Progenitor cell of endocrine pancreas (in vitro differentiated cells): Measurements from ENCODE around the gene OR2S2. TPM values are rescaled to one million over a fixed set of nuclear protein-coding genes. Genes with fewer than 3 reads are reported as not detected.

Experiments used
- DNase-seq: peaks from one replicate; pipeline ENCODE4 v3.0.0; 2021; ENCODE audit warnings: low spot score; ENCODE audit not compliant: unreplicated experiment
- H3K27ac Mint-ChIP-seq: 2 replicates; pipeline ENCODE4 v1.8.0; 2021; ENCODE audit warnings: mild to moderate bottlenecking, moderate library complexity, mixed read lengths
- H3K27me3 Mint-ChIP-seq: 2 replicates; pipeline ENCODE4 v1.8.0; 2021; ENCODE audit warnings: mixed read lengths
- H3K36me3 Mint-ChIP-seq: 2 replicates; pipeline ENCODE4 v1.8.0; 2022; ENCODE audit warnings: mixed read lengths; ENCODE audit not compliant: insufficient read depth
- H3K4me1 Mint-ChIP-seq: 2 replicates; pipeline ENCODE4 v1.8.0; 2021; ENCODE audit warnings: low read depth, mixed read lengths
- H3K4me3 Mint-ChIP-seq: 2 replicates; pipeline ENCODE4 v1.8.0; 2021; ENCODE audit warnings: low read depth, mild to moderate bottlenecking, moderate library complexity, mixed read lengths
- H3K9me3 Mint-ChIP-seq: 2 replicates; pipeline ENCODE4 v1.8.0; 2021; ENCODE audit warnings: low read depth, mixed read lengths
- total RNA-seq: library from RNA; stranded (reverse); gene quantifications from 2 replicates; pipeline ENCODE4 v1.2.1, GENCODE V29; 2021
- TF ChIP-seq, protein P1 (sequence below): fragments of 200-600 bp; sonication (generic); IDR thresholded peaks from one replicate; pipeline ENCODE4 v1.5.0; 2021; ENCODE audit warnings: antibody characterized with exemption, mild to moderate bottlenecking; ENCODE audit not compliant: unreplicated experiment

Gene OR2S2
- total RNA-seq, 1 donor from 2014 or later, result not detected

DNA sequence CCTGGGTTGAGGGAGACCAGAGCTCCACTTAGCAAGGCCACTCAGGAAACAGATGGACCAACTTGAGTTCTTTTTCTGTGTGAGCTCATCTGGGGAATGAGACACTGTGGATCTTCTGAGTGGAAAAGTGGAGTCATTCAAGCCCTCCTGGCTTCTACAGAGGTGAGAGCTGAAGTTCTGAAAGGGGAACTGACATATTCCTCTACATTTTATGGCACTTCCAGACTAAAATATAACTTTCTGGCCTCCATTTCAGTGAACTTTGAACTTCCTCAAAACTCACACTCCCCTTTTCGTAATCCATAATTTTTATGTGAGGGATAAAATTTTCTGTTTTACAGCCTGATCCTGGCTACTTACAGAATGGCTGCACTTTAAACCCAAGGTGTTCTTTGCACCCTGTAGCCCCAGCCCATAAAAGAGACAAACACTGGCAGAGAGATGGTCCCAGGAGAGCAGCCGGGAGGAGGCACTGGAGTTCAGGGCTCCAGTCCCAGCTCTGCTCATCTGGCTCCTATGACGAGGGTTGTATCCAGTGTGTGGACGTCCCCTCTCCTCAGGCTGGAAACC, 37.8 kb downstream of the OR2S2 start:
- H3K4me1 Mint-ChIP-seq, result peaks cover 7% of the 10 kb centered on the region
- TF ChIP-seq, protein P1, sequence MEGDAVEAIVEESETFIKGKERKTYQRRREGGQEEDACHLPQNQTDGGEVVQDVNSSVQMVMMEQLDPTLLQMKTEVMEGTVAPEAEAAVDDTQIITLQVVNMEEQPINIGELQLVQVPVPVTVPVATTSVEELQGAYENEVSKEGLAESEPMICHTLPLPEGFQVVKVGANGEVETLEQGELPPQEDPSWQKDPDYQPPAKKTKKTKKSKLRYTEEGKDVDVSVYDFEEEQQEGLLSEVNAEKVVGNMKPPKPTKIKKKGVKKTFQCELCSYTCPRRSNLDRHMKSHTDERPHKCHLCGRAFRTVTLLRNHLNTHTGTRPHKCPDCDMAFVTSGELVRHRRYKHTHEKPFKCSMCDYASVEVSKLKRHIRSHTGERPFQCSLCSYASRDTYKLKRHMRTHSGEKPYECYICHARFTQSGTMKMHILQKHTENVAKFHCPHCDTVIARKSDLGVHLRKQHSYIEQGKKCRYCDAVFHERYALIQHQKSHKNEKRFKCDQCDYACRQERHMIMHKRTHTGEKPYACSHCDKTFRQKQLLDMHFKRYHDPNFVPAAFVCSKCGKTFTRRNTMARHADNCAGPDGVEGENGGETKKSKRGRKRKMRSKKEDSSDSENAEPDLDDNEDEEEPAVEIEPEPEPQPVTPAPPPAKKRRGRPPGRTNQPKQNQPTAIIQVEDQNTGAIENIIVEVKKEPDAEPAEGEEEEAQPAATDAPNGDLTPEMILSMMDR, result no peak
- H3K36me3 Mint-ChIP-seq, result no peaks in the 10 kb centered on the region
- no peak for DNase-seq
- H3K27ac Mint-ChIP-seq, result no peak overlapping the region
- peaks cover 6% of the 10 kb centered on the region for H3K27me3 Mint-ChIP-seq
- no peak overlapping the region for H3K4me3 Mint-ChIP-seq
- H3K9me3 Mint-ChIP-seq, result no peaks in the 10 kb centered on the region

DNA sequence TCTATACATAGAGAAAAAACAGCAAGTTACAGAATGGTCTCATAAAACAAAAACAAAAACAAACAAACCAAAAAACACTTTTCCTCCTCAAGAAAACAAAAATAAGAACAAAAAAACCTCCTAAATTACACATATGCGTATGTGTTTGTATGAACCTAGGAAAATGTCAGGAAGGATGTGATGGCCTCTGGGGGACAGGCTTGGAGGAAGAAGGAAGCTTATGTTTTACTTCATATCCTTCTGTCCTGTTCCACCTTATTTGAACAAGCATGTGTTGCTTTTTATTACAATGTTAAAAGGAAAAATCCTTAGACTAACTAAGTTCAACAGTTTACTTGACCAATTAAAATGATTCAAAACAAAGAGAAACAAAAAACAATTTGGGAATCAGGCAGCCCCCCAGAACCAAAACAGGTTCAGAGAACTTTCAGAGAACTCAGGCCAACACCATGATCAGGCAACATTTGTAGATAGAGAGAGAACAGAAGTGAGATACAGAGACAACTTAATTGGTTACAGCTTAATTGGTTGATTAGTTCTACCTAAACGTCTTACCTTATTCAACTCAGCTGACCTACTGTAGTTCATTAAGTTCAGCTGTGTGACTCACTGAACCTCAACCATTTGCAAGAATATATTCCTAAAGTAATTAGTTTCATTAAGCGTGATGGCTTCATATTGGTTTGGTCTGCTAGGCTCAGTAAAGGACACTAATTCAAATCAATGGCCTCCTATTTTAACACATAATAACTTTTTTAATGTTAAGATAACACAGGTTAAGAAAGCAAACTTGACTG, 38.5 kb downstream of the OR2S2 start:
- Mint-ChIP-seq H3K4me3 (no peak overlapping the region), H3K36me3 (no peaks in the 10 kb centered on the region), H3K27me3 (peaks cover 3% of the 10 kb centered on the region), H3K4me1 (peaks cover 7% of the 10 kb centered on the region), H3K27ac (no peak overlapping the region), H3K9me3 (no peaks in the 10 kb centered on the region)
- TF ChIP-seq, protein P1, result no peak
- no peak for DNase-seq

DNA sequence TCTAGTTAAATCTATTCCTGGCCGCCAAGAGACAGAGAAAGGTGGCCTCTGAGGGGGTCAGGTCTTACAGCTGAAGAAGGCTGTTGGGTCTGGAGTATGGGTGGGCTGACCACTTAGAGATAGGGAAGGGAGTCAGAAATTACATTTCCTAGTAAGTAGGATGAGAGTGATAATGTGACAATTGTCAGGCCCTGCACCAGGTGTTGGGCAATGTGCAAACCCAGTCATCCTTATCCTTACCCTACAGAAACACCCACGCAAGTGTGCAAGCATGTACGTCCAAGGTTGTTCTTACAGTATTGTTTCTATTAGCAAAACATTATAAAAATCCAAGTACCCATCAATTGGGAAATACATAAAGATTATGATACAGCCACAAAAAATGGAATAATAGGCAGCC, 39.2 kb downstream of the OR2S2 start:
- no peaks in the 10 kb centered on the region for H3K27me3 Mint-ChIP-seq
- no peaks in the 10 kb centered on the region for H3K36me3 Mint-ChIP-seq
- H3K4me3 Mint-ChIP-seq, result no peak overlapping the region
- TF ChIP-seq, protein P1, result no peak
- DNase-seq, result no peak
- H3K4me1 Mint-ChIP-seq, result peaks cover 7% of the 10 kb centered on the region
- no peaks in the 10 kb centered on the region for H3K9me3 Mint-ChIP-seq
- H3K27ac Mint-ChIP-seq, result no peak overlapping the region

DNA sequence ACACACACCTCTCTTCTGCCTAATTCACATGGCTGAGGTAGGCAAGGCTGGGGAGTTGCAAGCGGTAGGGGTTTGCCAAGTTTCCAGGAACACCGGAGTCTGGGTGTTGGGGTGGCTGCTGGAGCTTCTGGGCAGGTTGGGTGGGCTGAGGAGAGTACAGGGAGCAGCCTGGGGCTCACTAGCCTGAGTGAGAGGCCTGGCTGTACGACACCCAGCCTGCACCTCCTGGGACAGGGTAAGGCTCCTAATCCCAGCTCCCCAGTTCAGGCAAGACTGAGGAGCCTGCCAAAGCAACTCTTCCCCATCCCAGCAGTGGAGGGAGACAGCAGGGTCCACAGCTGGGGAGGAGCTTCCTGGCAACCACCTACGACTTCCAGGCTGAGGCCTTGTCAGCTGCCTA, 40.7 kb downstream of the OR2S2 start:
- TF ChIP-seq, protein P1, result no peak

DNA sequence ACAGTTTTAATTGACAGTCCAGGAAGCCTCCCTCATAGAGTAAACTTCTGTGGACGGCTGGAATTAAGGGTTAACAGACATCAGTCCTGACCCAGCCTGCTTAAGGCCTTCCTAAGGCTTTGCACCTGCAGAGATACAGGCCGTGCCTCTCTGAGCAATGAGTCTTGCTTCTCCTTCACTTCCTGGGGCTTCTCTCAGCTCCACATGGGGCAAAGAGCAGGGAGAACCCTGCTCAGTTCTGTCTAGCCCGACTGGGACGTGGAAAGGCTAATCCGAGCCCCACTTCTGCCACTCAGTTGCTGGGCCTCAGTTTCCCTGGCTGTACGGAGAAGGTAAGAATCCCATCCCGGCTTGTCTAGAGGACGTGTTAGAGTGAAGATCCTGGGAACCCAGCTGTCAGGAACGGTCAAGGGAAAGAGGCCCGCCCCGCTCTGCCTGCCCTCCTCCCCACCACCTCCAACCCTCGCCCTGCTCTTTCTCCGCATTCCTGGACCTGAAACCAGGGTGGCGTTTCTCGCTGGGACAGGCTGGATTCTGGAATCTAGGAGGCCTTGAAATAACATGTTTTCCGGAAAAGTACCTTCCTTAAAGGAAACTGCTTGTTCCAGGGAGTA, 42.2 kb downstream of the OR2S2 start:
- Mint-ChIP-seq H3K9me3 (no peaks in the 10 kb centered on the region), H3K4me3 (no peak overlapping the region), H3K27ac (no peak overlapping the region)

More for the DNA sequence above, 40.7 kb downstream of the OR2S2 start:
- no peak overlapping the region for H3K4me3 Mint-ChIP-seq
- no peaks in the 10 kb centered on the region for H3K36me3 Mint-ChIP-seq
- no peaks in the 10 kb centered on the region for H3K27me3 Mint-ChIP-seq
- no peaks in the 10 kb centered on the region for H3K9me3 Mint-ChIP-seq
- H3K27ac Mint-ChIP-seq, result no peak overlapping the region
- H3K4me1 Mint-ChIP-seq, result peaks cover 7% of the 10 kb centered on the region
- no peak for DNase-seq

More for the DNA sequence above, 42.2 kb downstream of the OR2S2 start:
- TF ChIP-seq, protein P1, result no peak
- H3K4me1 Mint-ChIP-seq, result peaks cover 7% of the 10 kb centered on the region
- DNase-seq, result no peak
- H3K36me3 Mint-ChIP-seq, result no peaks in the 10 kb centered on the region
- H3K27me3 Mint-ChIP-seq, result peaks cover under 1% of the 10 kb centered on the region
